ENCODE data around the gene NRSN2.

Gene NRSN2

DNA sequence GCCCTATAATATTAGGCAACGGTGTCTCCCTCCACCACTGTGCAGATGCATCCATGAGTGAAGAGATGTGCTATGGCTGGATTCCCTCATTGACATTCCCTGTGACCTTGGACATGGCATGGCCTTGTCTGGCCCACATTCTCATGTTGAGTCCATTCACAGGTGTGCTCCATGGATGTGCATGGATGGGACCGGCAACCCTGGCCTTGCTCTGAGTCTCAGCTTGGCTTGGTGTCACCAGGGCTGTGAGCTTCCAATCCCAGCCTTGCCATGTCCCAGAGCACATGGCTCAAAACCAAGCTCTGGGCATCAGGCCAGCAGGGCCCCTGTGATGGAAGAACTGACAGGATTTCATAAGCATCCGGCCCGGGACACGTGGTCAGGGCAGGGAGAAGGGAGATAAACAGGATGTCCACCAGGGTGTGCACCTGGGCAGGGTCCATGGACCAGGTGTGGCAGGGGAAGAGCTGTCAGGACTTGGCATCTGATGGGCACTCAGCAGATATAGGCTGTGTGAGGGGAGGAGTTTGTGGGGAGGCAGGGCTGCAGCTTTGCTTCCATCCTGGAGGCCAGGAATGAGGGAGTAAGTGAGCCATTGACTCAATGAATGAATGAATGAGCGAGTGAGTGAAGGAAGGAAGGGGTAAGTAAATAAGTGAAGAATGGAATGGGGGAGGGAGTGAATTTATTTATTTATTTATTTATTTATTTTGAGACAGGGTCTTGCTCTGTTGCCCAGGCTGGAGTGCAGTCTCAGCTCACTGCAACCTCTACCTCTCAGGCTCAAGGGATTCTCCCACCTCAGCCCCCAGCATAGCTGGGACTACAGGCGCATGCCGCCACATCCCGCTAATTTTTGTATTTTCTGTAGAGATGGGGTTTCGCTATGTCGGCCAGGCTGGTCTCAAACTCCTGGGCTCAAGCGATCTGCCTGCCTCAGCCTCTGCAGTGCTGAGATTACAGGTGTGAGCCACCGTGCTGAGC is 15.7 kb downstream of the NRSN2 start:
- H3K27ac ChIP-seq, result peak overlapping the region; percentile 99
- TF ChIP-seq, protein P1, sequence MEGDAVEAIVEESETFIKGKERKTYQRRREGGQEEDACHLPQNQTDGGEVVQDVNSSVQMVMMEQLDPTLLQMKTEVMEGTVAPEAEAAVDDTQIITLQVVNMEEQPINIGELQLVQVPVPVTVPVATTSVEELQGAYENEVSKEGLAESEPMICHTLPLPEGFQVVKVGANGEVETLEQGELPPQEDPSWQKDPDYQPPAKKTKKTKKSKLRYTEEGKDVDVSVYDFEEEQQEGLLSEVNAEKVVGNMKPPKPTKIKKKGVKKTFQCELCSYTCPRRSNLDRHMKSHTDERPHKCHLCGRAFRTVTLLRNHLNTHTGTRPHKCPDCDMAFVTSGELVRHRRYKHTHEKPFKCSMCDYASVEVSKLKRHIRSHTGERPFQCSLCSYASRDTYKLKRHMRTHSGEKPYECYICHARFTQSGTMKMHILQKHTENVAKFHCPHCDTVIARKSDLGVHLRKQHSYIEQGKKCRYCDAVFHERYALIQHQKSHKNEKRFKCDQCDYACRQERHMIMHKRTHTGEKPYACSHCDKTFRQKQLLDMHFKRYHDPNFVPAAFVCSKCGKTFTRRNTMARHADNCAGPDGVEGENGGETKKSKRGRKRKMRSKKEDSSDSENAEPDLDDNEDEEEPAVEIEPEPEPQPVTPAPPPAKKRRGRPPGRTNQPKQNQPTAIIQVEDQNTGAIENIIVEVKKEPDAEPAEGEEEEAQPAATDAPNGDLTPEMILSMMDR (conservative IDR thresholded peaks at IDR 0.05), result peak; percentile 87

DNA sequence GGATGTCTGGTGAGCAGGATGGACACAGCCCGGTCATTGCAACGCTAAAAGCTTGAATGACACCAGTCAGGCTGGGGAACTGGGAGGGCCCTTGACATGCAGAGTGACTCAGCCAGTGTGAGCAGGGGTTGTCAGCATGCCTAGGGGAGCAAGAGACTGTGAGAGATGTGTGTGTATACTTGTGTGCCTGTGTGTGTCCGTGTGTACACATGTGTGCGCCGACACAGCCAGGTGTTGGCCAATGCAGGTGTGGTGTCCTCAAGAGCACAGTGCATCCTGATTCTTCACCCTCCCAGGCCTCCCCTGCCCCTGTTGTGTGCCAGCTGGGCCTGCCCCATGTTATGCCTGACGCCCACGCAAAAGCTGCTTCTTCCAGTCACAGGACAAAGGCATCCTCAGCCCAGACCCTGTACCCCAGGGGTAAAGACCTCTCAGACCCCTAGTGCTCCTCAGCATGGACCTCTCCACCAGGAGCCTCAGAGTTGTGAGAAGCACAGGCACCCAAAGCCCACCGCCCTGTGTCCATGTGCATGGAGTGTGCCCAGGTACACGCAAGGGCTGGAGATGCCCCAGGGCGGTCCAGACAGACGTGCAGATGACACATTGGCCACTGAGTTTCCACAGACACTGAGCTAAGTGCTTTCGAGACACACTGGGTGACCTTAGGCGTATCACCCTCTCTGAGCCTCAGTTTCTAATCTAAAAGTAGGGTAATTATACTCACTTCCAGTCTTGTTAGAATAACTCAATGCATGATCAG is 16.6 kb downstream of the NRSN2 start:
- TF ChIP-seq, protein P1 (conservative IDR thresholded peaks at IDR 0.05), result no peak
- peak overlapping the region; percentile 99 for H3K27ac ChIP-seq

DNA sequence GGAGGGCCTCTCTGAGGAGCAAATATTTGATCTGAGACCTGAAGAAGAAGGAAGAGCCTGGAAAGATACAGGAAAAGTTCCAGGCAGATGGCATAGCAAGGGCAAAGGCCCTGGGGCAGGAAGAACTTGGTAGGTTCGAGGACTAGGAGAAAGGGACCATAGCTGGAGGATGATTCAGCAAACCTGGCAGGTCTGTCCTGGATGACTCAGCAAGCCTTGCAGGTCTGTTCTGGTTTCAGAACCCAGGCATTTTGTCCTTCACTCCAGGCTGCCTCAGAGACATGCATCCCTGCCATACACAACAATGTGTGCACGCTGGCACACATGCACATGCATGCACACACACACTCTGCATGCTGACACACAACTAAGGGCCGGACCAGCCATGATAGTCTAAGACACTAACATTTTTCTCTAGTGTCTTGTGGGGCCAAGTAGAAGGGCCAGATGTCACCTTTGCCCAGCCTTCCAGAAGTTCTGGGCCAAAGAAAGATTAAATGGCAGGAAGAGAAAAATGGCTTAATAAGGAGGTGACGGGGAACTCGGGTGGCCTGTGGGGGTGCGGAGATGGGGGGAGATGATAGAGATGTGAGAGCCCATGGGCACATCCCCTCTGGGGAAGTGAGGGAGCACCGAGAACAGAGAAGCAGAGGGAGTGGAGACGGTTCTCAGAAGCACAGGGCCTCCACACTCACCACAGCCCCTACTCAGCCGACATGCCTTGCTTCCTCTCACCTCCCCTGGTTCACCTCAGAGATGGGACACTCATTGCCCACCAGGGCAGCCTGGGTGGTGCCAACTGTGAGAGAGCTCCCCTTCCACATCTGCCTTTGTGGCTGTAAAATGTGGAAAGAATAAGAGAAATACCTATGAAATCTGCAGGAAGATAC is 18.2 kb downstream of the NRSN2 start:
- H3K27ac ChIP-seq, result peak overlapping the region; percentile 99
- TF ChIP-seq, protein P1 (conservative IDR thresholded peaks at IDR 0.05), result no peak

DNA sequence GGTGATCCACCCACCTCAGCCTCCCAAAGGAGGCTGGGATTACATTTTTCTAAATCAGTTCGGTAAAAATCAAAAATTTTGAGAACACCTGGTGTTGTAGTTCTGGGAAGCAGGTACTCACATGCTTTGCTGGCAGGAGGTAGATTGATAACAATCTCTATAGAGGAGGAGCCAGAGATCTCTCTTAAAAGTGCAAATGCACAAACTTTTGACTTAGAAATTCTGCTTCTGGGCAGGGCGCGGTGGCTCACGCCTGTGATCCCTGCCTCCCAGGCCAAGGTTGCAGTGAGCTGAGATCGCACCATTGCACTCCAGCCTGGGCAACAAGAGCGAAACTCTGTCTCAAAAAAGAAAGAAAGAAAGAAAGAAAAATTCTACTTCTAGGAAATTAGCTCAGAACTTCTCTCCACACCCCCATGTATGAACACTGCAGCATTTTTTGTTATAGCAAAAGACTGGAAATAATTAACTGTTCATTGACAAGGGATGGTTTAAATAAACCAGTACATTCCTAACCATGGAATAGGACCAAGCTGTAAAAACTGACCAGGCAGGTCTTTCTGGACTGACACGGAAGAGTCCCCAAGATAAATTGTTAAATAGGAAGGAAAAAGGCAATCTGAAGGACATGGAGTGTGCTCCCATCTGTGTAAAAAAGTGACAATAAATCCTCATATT is 19.3 kb downstream of the NRSN2 start:
- peak overlapping the region; percentile 99 for H3K27ac ChIP-seq
- TF ChIP-seq, protein P1 (conservative IDR thresholded peaks at IDR 0.05), result no peak

DNA sequence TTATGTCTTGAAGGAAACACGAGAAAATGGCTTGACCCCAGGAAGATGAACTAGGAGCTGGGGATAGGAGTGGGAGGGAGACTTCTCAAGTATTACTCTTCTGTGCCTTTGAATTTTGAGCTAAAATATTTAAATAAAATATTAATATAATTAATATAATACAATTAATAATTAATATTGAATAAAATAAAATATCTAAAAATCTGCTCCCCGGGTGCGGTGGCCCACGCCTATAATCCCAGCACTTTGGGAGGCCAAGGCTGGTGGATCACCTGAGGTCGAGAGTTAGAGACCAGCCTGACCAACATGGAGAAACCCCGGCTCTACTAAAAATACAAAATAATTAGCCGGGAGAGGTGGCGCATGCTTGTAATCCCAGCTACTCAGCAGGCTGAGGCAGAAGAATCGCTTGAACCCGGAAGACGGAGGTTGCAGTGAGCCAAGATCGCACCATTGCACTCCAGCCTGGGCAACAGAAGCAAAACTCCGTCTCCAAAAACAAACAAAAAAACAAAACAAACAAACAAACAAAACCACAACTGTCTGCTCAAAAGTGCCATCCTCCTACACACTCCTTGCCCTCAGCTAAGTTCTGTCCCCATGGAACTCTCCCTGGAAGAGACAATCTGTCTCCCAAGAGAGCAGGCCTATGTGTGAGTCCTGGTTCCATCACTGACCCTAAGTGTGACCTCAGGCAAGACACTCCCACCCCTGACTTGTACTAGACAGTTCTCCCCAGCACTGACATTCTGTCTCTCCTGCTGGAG is 20.0 kb downstream of the NRSN2 start:
- TF ChIP-seq, protein P1 (conservative IDR thresholded peaks at IDR 0.05), result no peak
- H3K27ac ChIP-seq, result peak overlapping the region; percentile 99

DNA sequence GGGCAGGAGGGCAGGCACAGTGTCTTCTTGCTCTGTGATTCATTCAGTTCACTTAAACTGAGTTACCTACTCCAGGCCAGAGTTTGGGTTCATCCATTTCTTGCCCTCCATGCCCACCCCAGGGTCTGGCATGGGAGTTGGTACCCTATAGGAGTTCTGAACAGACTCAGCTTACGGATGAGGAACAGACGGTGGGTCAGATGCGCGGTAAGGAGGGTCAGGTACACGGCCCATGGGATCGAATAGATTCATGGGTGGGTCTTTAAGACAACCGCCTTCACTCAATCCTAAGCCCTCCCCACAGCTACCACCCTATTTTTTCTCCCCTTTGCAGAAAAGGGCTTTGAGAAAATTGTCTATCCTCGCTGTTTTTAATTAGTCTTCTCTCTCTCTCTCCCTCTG is 20.6 kb downstream of the NRSN2 start:
- H3K27ac ChIP-seq, result peak overlapping the region; percentile 99
- TF ChIP-seq, protein P1 (conservative IDR thresholded peaks at IDR 0.05), result no peak
